ENCODE results near the gene PACS2.

The PACS2 gene

DNA sequence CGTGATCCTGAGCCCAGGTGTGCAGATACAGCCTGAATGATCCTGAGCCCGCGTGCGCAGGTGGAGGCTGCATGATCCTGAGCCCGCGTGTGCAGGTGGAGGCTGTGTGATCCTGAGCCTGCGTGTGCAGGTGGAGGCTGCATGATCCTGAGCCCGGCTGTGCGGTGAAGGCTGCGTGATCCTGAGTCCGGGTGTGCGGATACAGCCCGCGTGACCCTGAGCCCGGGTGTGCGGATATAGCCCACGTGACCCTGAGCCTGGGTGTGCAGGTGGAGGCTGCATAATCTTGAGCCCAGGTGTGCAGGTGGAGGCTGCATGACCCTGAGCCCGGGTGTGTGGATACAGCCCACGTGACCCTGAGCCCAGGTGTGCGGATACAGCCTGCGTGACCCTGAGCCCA lies 34.0 kb upstream of the PACS2 start:
- H3K4me3 ChIP-seq (ENCODE audit: low read depth, low read length), result no peak overlapping the region
- peaks cover 2% of the 10 kb centered on the region; the same call in 1 of the 2 replicates for H3K36me3 ChIP-seq
- no peaks in the 10 kb centered on the region for H3K9me3 ChIP-seq (ENCODE audit: severe bottlenecking)
- H3K27me3 ChIP-seq (ENCODE audit: insufficient read depth, low read depth, severe bottlenecking), result no peaks in the 10 kb centered on the region
- no peak for TF ChIP-seq CTCF (IDR thresholded peaks at IDR 0.05; ENCODE audit: low read depth, low read length)
- H3K27ac ChIP-seq, result no peak overlapping the region
- no peak for DNase-seq

GRCh38 chr14:105281371-105282097 lies 33.0 kb upstream of the PACS2 start:
- H3K4me3 ChIP-seq (ENCODE audit: low read depth, low read length), result no peak overlapping the region
- H3K9me3 ChIP-seq (ENCODE audit: severe bottlenecking), result no peaks in the 10 kb centered on the region
- H3K27ac ChIP-seq, result no peak overlapping the region
- peak; percentile 67 for TF ChIP-seq CTCF (IDR thresholded peaks at IDR 0.05; ENCODE audit: low read depth, low read length)
- H3K27me3 ChIP-seq (ENCODE audit: insufficient read depth, low read depth, severe bottlenecking), result no peaks in the 10 kb centered on the region
- no peak for DNase-seq
- H3K36me3 ChIP-seq, result peaks cover 2% of the 10 kb centered on the region; the same call in 1 of the 2 replicates

DNA sequence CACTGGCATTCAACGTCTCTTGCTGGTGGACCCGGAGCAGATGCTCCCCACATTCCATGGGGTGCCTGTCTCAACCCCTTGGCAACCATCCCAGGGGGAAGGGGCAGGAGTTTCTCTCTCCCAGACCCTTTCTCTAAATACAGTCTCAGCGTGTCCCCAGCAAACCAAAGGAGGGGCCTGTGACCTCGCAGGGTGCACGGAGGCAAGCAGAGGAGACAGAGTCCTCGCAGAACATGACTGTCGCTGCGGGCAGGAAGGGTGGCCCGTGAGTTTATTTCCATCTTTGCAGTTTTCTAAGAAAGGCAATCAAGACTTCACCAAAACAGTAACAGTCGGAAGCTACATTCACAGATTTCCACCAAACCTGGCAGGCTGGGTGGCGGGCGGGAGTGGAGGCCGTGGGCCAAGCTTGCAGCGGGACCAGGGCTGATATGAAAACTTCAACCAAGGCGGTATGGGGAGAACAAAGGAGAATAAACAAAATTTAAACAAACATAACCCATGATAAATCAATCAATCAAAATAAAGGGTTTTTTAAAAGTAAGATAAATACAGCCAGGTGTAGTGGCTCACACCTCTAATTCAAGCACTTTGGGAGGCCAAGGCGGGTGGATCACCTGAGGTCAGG lies 32.3 kb upstream of the PACS2 start:
- Histone ChIP-seq H3K4me3 (ENCODE audit: low read depth, low read length) (no peak overlapping the region), H3K27me3 (ENCODE audit: insufficient read depth, low read depth, severe bottlenecking) (no peaks in the 10 kb centered on the region), H3K27ac (no peak overlapping the region), H3K9me3 (ENCODE audit: severe bottlenecking) (no peaks in the 10 kb centered on the region), H3K36me3 (peaks cover 2% of the 10 kb centered on the region; the same call in 1 of the 2 replicates)
- DNase-seq, result no peak
- TF ChIP-seq CTCF (IDR thresholded peaks at IDR 0.05; ENCODE audit: low read depth, low read length), result no peak

GRCh38 chr14:105283028-105283427 lies 31.5 kb upstream of the PACS2 start:
- Histone ChIP-seq H3K4me3 (ENCODE audit: low read depth, low read length) (no peak overlapping the region), H3K27ac (no peak overlapping the region), H3K36me3 (peaks cover 2% of the 10 kb centered on the region; the same call in 1 of the 2 replicates), H3K9me3 (ENCODE audit: severe bottlenecking) (no peaks in the 10 kb centered on the region), H3K27me3 (ENCODE audit: insufficient read depth, low read depth, severe bottlenecking) (no peaks in the 10 kb centered on the region)
- no peak for TF ChIP-seq CTCF (IDR thresholded peaks at IDR 0.05; ENCODE audit: low read depth, low read length)
- DNase-seq, result no peak

- Histone ChIP-seq H3K4me3 (ENCODE audit: low read depth, low read length) (no peak overlapping the region), H3K36me3 (peaks cover 2% of the 10 kb centered on the region; the same call in 1 of the 2 replicates), H3K27ac (no peak overlapping the region), H3K27me3 (ENCODE audit: insufficient read depth, low read depth, severe bottlenecking) (no peaks in the 10 kb centered on the region), H3K9me3 (ENCODE audit: severe bottlenecking) (no peaks in the 10 kb centered on the region)
- TF ChIP-seq CTCF (IDR thresholded peaks at IDR 0.05; ENCODE audit: low read depth, low read length), result no peak
- DNase-seq, result no peak
Observed at GRCh38 chr14:105283899-105284298, 30.6 kb upstream of the PACS2 start.
